HG03469 (cell line): ENCODE results near the gene DPM2.

Source experiments
- ATAC-seq: cut with Tn5 transposase; IDR thresholded peaks from one replicate; pipeline ENCODE4 v1.9.1; 2021; ENCODE audit warnings: mild to moderate bottlenecking, moderate library complexity, moderate number of reproducible peaks; ENCODE audit not compliant: unreplicated experiment

DPM2 gene

DNA sequence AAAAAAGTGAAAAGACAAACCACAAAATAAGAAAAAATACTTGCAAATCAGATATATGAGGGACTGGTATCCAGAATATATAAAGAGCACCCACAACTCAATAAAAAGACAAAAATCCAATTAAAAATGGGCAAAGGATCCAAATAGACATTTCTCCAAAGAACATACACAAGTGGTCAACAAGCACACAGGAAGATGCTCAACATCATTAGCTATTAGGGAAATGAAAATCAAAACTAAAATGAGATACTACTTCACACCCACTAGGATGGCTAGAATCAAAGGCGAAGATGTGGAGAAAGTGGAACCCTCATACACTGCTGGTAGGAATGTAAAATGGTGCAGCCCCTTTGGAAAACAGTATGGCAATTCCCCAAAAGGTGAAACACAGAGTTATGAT is 21.1 kb upstream of the DPM2 start:
- ATAC-seq = no peak

DNA sequence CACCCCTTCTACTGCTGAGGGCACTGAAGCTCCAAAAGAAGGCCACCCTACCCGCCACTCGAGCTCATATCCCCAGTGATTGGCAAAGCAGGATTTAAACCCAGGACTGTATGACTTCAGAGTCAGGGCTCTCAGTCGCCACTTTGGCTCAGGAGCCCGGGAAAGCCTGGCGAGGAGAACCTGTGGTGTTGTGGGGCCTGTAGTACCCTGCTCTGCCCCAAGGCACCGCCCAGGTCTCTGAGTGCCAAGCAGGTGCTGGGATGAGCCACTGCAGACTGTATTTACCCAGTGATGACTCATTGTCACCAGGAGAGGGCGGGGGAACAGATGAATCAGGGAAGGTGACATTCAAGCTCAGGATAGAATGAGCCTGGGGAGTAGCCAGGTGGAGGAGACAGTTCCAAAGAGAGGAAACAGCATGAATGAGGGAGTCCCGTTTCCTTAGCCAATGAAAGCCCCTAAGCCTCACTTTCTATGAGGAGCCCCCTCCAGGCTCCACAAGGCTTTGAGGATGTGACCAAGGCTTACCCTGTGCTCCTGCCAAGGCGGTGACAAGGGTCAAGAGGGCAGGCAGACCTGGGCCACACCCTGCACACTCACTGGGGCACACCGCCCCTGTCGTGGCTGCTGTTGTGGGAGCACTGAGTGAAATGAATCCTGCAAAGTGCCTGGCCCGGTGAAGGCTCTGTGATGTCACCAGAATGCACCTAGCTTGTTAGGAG is 17.8 kb upstream of the DPM2 start:
- ATAC-seq = no peak

DNA sequence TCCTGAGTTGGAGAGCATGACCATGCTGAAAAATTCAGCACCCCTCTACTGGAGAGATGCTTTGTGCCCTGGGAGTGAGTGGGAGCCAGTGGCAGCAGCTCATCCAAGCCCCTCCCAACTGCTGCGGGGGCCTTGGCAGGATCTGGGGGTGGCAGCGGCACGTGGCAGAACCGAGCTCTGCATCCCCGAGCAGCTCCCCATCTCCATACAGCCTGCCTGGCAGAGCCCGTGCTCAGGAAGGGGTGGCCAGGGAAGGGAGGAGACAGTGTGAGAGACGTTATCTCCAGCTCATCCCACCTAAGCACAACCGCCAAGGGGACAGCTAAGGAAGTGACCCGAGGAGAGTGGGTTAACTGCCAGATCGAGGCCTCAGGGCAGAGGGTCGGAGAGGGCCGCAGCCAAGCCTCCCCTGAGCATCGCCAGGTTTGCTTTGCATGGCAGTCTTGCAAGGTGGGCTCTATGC is 17.2 kb upstream of the DPM2 start:
- ATAC-seq = no peak

DNA sequence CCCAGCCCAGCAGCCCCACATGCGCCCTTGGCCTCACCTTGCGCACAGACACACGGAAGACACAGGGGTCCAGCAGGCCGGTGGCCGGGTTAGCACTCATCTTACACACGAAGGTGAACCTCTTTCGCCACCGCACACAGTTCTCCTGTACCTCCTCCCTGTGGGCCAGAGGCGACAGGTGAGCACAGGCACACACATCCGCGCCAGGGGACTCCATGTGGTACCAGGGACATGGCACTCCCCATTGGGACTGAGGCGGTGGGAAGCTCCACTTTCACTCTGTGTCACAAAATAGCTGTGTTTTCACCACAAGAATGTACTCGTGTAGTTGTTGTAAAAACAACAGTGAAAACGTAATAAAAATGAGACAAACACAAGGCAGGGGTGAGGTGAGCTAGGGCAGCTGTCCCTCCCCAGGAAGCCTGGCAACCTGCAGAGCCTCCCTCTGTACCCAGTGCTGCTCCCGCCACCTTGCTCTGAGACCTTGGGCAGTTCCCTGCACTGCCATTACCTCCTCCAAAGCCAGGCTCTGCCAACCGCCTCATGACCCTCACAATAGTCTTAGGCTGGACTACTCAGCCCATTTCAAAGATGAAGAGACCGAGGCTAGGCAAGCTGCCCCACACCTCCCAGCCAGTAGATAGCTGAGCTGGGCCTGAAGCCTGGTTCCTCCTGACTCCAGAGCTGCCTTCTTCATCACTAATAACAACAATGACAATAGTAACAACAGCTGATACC is 16.3 kb upstream of the DPM2 start:
- no peak for ATAC-seq

DNA sequence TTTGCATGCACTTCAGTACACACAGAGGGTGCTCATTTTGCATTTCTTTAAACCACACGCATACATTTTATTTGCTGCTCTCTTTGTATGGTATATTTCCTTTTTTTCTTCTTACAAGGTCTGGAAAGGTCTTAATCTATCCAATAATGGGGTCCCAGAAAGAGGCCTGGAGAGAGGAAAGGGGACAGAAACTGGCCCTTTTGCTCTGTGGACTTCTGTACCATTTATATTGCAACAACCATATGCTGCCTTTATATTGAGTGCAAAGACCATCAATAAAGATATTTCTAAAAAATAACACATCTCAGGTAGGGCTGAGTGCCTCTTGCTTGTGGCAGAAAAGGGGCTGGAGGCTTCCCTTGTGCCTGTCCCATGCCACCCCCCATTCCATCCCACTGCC is 15.5 kb upstream of the DPM2 start:
- ATAC-seq = no peak

DNA sequence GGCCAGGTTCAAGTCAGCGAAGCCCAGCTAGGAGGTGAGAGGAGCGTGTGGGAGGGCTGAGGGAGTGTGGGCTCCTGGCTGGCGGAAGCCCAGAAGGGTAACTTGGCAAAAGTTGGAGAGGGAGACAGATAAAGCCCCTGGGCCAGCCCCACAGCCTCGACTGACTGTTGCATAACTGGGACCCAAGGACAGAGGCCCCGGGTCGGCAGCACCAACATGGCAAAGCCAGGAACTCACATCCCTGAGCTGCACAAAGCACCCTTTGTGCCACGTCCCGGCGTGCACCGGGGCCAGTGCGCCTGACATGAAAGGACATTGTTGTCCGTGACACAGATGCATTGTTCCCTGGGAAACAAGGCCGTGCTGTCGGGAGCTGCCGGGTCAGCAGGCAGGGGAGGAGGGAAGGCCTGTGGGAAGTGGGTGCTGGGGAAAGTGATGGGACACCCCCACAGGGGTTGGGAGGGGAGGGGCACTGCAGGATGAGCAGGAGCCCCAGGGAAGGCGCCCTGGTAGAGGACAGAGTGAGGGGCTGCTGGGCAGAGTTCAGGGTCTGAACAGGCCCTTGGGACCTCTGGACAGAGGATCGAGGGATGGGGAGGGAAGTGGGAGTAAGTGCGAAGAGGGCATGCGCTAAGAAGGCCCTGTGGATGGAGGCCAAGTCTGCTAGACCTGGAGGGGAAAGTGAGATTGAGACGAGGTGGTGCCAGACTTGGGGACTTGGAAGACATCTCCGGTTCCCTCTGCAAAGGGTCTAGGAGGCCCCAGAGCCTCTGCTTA is 13.0 kb upstream of the DPM2 start:
- no peak for ATAC-seq

DNA sequence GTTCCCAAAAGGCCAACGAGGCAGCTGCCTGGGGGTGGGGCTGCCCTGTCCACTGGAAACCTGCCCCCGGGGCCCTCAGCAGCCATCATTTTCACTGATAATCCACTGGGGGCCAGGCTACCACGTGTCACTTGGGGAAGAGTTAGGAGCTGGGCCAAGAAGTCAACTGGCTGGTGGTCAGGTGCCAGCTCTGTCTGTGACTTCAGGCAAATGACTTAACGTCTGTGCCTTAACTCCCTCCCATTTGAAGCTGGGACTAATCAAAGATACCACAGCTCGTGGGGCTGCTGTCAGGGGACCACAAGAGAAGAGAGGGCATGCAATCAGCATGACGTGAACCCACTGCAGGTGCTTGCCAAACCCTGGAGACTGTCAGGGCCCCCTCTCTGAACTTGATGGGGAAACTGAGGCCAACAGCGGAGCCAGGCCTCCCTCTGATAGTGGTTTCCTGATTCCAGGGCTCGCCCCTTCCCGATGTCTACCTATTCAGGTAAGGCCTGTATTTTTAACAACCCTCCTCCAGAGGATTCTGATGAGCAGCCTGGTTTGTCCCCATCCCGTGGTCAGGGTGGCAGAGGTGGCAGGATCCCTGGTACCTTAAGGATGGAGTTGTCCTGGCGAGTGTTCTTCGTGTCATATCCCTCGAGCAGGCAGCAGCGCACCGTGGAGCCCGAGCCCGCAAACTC is 12.3 kb upstream of the DPM2 start:
- ATAC-seq = no peak

DNA sequence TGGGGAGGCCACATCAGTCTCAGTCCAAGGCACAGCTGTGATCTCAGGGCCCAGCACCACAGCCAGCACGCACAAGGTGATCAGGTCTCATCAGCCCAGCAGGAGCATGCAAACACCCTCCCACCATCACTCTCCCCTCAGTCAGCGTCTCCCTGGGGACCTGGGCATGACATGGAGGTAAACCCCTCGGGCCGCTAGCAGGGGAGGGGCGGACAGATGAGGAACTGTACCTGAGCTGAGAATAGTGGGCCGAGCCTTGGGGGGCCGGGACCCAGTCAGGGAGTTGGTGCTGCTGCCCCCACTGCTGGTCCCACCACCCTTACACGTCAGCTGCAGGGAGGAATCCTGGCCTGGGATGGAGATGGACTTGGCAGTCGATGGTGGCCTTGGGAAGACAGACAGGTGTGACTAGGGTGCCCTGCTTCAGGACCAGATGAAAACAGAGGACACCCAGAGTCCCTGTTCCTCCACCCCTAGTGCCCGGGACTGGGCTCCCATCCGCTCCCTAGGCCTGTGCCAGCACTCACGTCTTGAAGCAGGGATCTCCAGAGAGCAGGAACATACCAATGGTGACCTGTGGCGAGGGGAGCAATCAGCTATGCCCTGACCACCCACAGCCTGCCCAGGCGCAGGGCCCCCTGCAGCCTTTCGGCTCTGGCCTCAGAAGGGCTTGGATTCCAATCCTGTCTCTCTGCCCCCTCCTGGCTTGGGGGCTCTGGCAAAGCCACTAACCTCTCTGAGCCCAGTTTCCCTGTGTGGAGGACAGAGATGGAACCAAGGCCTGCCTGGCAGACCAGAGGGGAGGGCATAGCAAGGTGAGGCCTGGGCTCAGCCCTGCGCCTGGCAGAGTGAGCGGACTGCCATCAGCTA is 10.4 kb upstream of the DPM2 start:
- ATAC-seq = no peak

DNA sequence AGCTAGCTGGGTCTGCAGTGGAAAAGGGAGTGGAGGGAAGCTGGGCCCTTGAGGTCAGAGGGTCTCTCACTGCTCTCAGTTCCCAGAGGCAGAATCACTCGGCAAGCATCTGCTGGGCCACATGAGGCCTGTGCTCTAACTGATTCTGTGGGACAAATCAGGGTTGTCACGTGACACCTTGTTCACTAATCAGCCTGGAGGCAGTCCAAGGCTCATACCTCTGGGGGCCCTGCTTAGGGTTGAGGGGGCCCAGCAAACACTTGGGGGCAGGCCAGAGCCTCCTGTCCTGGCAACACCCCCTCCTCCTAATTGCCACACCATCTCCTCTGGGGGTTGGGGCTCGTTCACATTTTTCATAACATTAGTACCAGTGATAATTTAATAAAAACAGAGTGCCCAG is 9.1 kb upstream of the DPM2 start:
- ATAC-seq = no peak

DNA sequence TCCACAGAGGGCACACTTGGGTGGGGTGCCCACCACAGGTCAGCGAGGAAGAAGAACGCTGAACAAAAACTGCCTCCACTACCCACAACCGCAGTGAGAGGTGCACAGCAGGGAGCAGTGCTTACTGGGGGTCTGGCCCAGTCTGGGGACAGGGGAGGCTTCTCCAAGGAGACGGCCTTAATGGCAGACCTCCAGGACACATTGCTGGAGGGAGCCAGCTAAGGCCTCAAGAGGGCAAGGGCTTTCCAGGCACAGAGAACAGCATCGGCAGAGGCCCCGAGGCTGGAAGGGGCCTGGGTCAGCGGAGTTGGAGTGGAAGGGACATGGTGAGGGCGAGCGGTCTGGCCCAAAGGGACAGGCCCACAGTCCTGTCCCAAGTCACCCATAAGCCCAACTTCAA is 8.3 kb upstream of the DPM2 start:
- ATAC-seq = no peak

DNA sequence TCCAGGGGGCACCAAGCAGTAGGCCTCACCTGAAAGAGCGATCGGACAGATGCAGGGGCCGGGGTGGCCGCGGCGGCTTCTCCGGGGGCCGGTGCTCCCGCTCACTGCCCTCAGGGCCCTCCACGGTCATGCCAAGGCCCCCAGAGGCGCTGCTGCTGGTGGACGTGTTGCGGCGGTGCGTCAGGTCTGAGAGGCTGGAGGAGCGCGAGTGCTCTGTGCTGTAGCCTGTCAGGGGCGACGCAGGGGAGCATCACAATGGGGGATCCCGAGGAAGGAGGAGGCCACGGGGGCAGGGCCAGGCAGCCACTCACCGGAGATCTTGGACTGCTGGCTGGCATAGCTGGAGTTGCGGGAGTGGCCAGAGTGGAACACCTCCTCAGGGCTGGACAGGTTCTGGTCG is 7.7 kb upstream of the DPM2 start:
- no peak for ATAC-seq

DNA sequence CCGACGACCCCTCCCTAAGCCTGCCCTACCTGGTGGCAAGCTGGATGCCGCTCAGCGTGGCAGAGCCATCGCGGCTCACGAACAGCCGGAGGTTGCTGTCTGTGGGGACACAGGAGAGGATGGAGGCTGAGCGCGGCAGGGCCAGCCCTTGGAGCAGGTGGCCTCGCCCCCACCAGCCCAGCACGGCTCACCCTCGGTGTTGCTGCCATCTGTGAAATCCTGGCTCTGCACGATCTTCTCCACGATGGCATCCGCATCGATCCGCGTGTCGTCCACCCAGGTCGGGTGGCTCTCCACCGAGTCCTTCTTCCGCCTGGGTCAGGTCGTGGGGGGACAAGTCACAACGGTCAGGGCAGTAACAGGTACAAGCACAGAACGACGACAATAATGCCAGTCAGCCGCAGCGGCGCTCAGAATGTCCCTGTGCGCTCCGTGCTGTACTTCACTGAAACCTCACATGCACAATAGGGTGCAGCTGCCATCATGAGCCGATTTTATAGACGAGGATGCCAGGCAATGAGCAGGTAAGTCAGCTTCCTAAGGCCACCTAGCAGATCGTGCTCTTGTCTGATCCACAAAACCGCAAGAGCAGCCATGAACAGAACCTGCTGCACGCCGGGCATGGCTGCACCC is 7.0 kb upstream of the DPM2 start:
- no peak for ATAC-seq

DNA sequence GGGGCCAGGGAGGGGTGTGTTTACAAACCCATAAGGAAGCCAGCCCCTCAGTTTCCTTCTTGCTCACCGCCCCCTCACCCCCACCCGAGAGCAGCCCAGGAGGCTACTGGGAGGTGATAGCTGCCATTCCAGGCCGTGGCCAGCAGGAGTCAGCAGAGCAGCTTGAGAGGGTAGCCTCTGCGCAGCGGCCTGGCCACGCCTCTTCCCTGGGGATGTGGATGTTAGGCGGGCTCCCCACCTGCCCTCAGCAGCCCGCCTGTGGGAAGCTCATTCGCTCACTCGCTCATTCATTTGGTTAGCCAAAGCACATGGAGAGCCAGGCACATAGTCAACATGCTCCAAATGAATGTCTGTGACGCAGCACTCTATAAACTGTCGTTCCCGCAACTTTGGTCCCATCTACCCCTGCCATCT is 6.1 kb upstream of the DPM2 start:
- ATAC-seq = no peak

DNA sequence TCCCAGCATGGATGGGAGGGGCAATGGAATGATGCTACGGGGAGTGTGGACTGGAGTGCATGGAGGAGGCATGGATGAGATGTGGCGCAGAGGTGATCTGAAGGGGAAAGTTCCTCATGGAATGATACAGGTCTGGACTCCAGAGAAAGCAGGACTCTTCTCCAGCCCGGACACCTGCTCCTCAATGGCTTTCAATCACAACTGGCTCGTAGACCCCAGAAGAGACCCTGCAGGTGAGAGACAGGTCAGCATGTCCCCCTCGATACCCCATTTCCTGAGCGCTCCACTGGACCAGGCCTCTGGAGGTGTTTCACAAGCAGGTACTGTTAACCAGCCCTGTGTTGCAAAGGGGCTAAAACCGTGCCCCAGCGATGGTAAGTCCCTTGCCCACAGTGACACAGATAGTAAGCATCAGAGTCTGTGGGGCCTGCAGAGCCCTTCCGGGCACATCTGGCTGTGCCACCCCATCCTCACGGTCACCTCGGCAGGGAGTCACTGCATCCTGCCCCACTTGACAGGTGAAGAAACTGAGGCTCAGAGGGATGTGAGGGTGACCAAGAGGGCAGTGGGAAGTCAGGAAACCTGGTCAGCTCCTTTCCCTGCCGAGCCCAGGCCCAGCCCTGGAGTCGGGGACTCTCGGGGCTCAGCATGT is 5.5 kb upstream of the DPM2 start:
- ATAC-seq = no peak

DNA sequence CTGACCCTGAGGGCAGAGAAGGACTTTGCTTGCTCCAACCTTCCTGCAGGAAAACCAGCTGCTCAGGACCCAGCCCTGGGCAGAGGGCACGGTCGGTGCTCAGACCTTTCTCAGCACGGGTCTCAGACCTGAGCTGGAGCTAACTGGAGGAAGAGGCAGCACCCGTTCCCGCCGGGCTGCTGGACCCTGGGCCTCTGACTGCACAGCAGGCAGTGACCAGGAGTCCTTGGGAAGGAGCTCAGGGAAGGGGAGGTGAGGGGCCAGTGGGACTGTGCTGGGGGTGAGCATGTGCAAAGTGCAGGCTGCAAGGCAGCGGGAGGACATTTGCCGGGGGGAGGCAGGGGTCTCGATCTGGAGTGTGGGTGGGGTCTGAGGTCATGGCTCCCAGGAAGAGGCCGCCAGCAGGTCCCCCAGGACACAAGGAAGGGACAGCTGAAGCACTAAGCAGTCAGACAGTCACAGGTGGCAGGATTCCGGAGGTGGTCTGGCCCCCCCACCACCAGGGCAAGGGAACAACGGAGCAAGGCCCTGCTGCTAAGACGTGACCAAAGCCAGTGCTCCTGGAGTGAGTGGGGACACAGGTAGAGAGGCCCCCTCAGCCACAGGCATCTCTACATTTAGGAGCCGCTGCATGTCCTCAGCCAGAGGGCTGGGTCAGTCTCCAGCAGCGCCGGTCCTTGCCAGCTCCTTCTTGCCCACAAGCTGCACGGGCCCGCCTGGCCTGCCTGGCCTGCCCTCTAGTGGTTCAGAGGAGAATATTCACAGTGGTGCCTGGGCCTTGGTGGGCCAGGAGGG is 4.8 kb upstream of the DPM2 start:
- no peak for ATAC-seq

DNA sequence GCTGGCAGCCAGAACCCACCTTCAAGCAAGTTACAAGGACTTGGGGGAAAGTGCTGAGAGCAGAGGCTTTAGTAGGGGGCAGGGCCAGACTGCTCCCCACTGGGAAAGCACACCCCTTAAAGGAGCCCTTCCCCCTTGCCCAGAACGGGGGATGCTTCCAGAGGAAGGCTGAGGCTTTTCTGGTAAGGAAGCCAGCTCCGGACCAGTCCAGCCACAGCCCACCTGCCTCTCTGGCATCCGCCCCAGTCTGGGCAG is 4.2 kb upstream of the DPM2 start:
- no peak for ATAC-seq

DNA sequence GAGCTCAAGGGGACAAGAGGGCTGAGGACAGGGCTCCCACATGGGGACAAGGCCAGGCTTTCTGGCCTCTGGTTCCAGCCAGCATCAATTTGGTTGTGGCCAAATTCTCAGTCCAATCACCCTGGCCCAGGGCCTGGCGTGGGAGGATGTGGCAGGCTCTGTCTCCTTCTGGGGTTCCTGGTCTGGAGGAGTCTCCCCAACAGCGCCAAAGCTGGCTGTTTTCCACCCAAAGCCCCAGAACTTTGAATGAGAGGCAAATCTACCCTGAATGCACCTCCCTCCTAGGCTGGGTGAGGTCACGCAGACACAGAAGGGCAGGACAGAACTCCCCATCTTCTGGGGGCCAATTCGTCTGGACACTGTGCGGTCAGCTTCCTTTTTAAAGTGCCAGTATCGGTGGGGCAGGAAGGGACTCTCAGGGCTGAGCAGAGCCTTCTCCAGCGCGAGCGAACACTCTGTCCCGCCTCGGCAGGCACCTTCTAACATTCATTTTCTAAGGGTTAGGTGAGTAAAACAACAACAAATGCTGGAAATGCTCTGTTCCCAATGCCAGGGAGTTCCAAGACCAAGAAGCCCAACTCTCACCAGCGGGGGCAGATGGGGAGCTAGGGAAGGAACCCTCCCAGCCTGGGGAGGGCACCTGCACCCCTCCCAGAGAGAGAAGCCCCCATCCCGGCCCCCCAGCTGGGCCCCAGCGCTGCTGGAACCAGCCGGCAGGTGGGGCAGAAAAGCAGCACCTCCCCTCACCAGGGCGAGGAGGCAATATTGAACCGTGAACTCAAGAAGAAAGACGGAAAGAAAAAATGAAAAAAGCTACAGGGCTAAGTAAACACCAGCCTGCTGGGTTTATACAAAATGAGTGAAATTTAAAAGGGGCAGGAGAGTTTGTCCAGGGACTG is 3.7 kb upstream of the DPM2 start:
- ATAC-seq = no peak

DNA sequence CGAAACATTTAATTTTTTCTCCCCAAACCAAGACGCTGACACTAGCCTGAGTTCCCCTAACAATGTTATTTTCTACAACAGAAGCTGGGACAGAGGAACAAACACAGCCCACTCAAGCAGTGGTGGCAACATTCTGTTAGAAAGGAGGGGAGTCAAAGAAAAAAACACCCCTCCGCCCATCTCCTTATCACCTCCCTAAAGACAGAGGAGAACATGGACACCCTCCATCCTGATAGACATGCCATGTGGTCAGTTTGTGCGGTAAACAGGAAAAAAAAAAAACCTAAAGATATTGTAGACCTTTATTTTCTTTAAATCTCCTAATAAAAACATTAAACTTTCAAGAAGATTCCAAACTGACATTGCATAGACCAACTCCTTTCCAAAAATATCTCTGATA is 2.9 kb upstream of the DPM2 start:
- ATAC-seq = no peak
